Subcutaneous abdominal adipose tissue (tissue), 5 donors: ENCODE results near the gene SUCLA2.

Experiments used
- H3K27ac ChIP-seq: one replicate; pipeline ENCODE4 v1.7.0; 2013; ENCODE audit warnings: low read depth, mild to moderate bottlenecking, inconsistent platforms, low read length, moderate library complexity
- H3K27me3 ChIP-seq, 5 donors: one replicate each; pipeline ENCODE4 v1.7.0; 2013; ENCODE audit warnings: low read length in 5 of 5, inconsistent platforms in 1 of 5; ENCODE audit not compliant: control insufficient read depth in 5 of 5, insufficient read depth in 4 of 5
- H3K36me3 ChIP-seq, 5 donors: one replicate each; pipeline ENCODE4 v1.7.0; 2013; ENCODE audit warnings: low read length in 5 of 5; ENCODE audit not compliant: control insufficient read depth in 5 of 5, insufficient read depth in 5 of 5
- H3K4me1 ChIP-seq, 5 donors: one replicate each; pipeline ENCODE4 v1.7.0; 2013; ENCODE audit warnings: low read length in 5 of 5, mild to moderate bottlenecking in 3 of 5, moderate library complexity in 1 of 5; ENCODE audit not compliant: control insufficient read depth in 5 of 5, insufficient read depth in 5 of 5
- H3K4me3 ChIP-seq, 5 donors: one replicate each; pipeline ENCODE4 v1.7.0; 2013; ENCODE audit warnings: low read length in 5 of 5, low read depth in 1 of 5
- H3K9ac ChIP-seq, 5 donors: one replicate each; pipeline ENCODE4 v1.7.0; 2013; ENCODE audit warnings: low read length in 5 of 5, mild to moderate bottlenecking in 4 of 5, moderate library complexity in 3 of 5
- H3K9me3 ChIP-seq, 5 donors: one replicate each; pipeline ENCODE4 v1.7.0; 2013; ENCODE audit warnings: low read length in 5 of 5; ENCODE audit not compliant: control insufficient read depth in 5 of 5
- donor health status: healthy.
- donor health status: healthy.
- donor health status: healthy.
- donor health status: healthy.
- donor health status: healthy.

Gene SUCLA2

DNA sequence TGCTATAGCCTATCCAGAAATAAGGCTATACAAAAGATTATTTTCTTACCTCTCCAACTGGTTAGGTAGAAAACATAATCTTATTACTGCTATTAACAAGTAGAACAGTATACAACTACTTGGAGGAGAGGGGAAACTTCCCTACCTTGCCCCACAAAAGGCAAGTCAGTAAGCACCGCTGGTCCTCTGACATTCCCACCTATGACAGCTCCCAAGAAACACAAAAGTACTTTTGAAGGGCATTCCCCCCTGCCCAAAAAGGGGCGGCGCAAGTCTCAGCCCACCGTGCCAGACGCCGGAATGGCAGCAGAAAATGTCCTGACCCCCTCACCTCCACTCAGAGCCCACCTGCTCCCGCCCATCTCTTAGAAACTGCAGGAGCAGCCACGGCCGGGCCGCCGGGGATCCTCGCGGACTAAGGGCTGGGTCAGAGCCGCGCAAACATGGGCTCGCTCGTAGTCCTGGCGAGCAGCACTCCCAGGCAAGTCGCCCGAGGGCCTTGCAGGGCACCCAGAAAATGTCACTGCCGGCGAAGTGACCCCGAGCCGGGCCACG lies 437 bp downstream of the SUCLA2 start:
- no peaks in the 10 kb centered on the region for H3K9me3 ChIP-seq
- H3K4me3 ChIP-seq: peak overlapping the region; percentile 88 to 100 (median 97)
- no peaks in the 10 kb centered on the region for H3K27me3 ChIP-seq
- H3K36me3 ChIP-seq: peaks cover 0 to 2% (median 0%) of the 10 kb centered on the region in 5 donors
- H3K4me1 ChIP-seq: peaks cover 3 to 45% (median 36%) of the 10 kb centered on the region in 5 donors
- H3K9ac ChIP-seq: peak overlapping the region; percentile 73 to 100 (median 97)
- peak overlapping the region; percentile 86 for H3K27ac ChIP-seq

DNA sequence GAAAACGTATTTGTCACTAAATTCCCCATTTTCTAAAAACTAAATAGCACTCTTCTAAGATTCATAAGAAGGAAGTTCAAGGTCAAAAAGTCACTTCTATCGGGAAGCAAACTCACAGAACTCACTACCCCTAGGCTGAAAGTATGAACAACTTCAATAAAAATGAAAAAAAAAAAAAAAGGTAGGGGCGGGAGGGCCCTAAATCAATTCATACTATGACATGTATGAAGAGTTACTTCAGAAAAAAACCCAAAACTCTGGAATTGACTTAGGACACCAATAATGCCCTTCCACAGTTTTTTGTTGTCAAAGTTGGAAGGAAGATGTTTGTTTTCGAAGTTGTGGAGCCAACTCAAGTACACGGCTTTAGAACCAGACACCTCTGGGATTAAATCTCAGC lies 1.1 kb downstream of the SUCLA2 start:
- peaks cover 3 to 45% (median 36%) of the 10 kb centered on the region in 5 donors for H3K4me1 ChIP-seq
- peak overlapping the region; percentile 88 to 100 (median 97) for H3K4me3 ChIP-seq
- H3K9ac ChIP-seq: peak overlapping the region; percentile 58 to 100 (median 97)
- H3K36me3 ChIP-seq: peaks cover 0 to 2% (median 0%) of the 10 kb centered on the region in 5 donors
- no peaks in the 10 kb centered on the region for H3K9me3 ChIP-seq
- H3K27me3 ChIP-seq: no peaks in the 10 kb centered on the region
- peak overlapping the region; percentile 86 for H3K27ac ChIP-seq

DNA sequence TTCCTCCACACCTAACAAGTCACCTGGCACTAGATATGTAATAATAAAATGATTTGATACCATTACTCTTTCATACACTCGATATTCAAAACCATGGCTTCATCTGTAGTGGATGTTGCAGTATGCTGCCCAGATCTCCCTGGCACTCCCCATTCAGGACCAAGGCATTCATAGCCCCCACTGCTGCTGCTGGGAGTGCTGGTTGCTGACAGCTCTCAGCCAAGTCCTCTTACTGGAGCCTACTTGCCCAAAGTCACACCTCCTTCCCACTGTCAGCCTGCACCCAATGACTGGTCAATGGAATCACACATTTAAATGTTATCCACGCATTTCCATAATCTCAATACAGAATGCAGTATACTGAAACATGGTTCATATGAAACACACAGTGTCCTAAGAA lies 3.7 kb downstream of the SUCLA2 start:
- H3K27me3 ChIP-seq: no peaks in the 10 kb centered on the region
- no peak overlapping the region for H3K9ac ChIP-seq
- H3K9me3 ChIP-seq: no peaks in the 10 kb centered on the region
- peak overlapping the region; percentile 2 for H3K27ac ChIP-seq
- no peak overlapping the region for H3K4me3 ChIP-seq
- H3K36me3 ChIP-seq: peaks cover 3 to 11% (median 7%) of the 10 kb centered on the region in 5 donors
- peaks cover 3 to 45% (median 36%) of the 10 kb centered on the region in 5 donors for H3K4me1 ChIP-seq

DNA sequence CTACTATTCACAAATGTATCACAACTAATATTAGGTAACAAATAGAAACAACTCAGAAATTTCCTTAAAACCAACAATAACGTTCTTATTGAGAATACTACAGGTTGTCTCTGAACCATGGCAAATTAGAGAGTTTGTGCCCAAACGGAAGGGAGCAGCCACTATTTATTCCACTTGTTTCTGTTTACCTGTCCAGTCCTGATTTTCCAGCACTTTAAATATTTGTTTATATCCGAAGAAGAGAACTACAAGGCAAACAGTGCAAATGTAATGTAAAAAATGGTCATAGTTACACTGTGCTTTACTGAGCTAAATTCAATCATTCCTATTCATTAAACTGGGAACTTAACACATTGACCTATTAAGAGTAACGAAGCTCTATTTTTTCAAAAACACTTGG lies 9.2 kb downstream of the SUCLA2 start:
- H3K4me3 ChIP-seq: no peak overlapping the region
- peaks cover 0 to 21% (median 14%) of the 10 kb centered on the region in 5 donors for H3K4me1 ChIP-seq
- H3K27ac ChIP-seq: peak overlapping the region; percentile 21
- no peak overlapping the region for H3K9ac ChIP-seq
- H3K27me3 ChIP-seq: no peaks in the 10 kb centered on the region
- peaks cover 7 to 19% (median 17%) of the 10 kb centered on the region in 5 donors for H3K36me3 ChIP-seq
- no peaks in the 10 kb centered on the region for H3K9me3 ChIP-seq

DNA sequence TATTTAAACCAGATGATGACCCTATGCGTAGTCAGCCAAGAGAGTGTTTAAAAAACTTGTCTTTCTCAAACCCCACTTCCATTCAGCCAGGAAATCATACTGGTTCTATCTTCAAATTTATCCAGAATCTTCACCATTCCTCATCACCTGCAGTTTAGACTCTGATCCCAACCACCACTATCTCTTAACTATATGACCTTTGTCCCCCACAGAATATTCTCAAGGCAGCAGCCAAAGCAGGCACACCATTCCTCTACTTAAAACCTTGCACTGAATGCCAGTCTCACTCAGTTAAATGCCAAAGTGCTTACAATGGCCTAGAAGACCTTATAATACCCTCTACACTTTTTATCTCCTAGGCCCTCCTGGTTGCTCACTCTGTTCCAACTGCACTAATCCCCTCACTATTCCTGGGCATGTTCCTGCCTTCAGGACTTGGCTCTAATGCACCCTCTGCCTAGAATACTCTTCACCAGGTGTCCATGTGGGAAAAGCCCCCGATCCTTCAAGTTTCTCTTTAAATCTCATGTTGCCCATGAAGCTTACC lies 10.1 kb downstream of the SUCLA2 start:
- peak overlapping the region; percentile 89 for H3K27ac ChIP-seq
- H3K9ac ChIP-seq: no peak overlapping the region

DNA sequence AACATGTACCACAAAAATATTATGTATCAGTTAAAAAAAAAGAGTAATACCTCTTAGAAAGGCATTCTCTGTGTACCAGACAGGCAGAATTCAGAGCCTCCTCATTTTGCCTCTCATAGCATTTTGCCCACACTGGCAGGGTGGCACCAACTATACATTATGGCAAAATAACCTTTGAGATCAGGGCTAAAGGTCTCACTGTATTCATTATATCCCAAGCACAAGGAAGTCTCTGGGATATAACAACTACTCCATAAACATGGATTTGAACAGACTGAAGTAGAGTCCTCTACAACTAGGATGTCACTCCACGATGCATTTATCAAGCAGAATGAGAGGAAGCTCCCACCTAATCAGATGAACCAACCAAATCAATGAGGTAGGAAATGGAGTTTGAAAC lies 10.6 kb downstream of the SUCLA2 start:
- no peak overlapping the region for H3K4me3 ChIP-seq
- no peaks in the 10 kb centered on the region for H3K27me3 ChIP-seq
- H3K36me3 ChIP-seq: peaks cover 15 to 26% (median 20%) of the 10 kb centered on the region in 5 donors
- H3K9me3 ChIP-seq: no peaks in the 10 kb centered on the region
- H3K27ac ChIP-seq: peak overlapping the region; percentile 89
- peaks cover 0 to 19% (median 14%) of the 10 kb centered on the region in 5 donors for H3K4me1 ChIP-seq
- no peak overlapping the region for H3K9ac ChIP-seq

More for the DNA sequence above, 10.1 kb downstream of the SUCLA2 start:
- Histone ChIP-seq H3K27me3 (no peaks in the 10 kb centered on the region), H3K9me3 (no peaks in the 10 kb centered on the region), H3K36me3 (peaks cover 10 to 23% (median 17%) of the 10 kb centered on the region in 5 donors), H3K4me3 (peak overlapping the region in 1 of 5 donors; percentile 17), H3K4me1 (peaks cover 0 to 19% (median 14%) of the 10 kb centered on the region in 5 donors)

DNA sequence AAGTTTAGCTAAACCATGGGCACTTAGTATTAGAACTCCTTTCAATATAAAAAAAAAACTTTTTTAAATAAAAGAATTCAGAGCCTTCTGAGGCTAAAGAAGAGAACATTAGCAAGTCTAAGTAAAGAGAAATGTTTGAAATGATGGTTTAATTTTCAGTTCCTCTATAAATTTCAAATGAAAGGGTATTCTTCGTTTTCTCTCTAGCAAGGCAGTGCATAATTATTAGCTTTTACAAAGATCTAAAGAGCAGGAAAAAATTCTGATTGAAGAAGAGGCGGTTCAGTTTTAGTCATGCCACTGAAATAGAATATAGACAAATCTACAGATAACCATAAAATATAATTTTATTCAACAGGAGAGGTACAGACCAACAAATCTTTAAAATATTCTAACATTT lies 18.0 kb downstream of the SUCLA2 start:
- Histone ChIP-seq H3K27me3 (no peaks in the 10 kb centered on the region), H3K27ac (no peak overlapping the region), H3K4me1 (peaks cover 0 to 6% (median 0%) of the 10 kb centered on the region in 5 donors), H3K9ac (peak overlapping the region in 1 of 5 donors; percentile 39), H3K9me3 (peaks cover 0 to under 1% (median 0%) of the 10 kb centered on the region in 5 donors), H3K36me3 (peaks cover 3 to 19% (median 10%) of the 10 kb centered on the region in 5 donors), H3K4me3 (no peak overlapping the region)

DNA sequence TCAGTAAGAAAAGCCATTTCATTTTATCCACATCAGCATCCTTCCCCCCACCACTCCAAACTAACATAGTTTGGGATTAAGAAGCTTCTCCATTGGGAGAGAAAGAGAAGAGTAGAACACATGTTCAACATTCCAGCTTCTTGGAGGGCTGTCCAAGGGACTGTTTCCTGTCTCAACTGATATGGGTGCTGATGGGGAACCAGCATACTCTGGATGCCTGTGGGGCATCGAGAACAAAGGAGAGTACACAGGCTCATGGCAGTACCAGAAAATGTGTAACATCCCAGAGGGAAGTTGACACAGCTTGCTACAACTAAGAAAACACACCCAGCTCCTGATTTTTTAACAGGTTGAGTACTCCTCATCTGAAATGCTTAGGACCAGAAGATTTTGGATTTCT lies 24.7 kb downstream of the SUCLA2 start:
- H3K9ac ChIP-seq: no peak overlapping the region
- H3K4me1 ChIP-seq: no peaks in the 10 kb centered on the region
- H3K4me3 ChIP-seq: no peak overlapping the region
- H3K27me3 ChIP-seq: no peaks in the 10 kb centered on the region
- peaks cover 0 to 7% (median 0%) of the 10 kb centered on the region in 5 donors for H3K9me3 ChIP-seq
- no peak overlapping the region for H3K27ac ChIP-seq
- H3K36me3 ChIP-seq: peaks cover 10 to 24% (median 11%) of the 10 kb centered on the region in 5 donors

DNA sequence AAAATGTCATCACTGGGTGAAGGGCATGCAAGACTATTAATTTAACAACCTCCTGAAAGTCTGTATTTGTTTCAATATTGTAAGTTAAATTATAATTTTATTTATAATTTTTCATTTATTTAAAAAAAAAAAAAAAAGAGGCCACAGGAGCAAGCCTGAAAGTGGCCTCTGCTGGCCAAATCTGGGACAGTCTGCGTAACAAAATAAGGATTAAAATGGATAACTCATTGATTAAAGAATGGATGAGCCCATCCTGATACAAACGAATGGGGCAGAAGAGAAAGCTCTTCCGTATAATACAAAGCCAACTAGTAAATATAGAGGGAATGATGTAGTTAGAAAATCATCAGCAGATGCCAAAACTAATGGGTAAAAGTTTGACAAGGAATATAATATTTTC lies 36.2 kb downstream of the SUCLA2 start:
- H3K27ac ChIP-seq: no peak overlapping the region
- H3K4me3 ChIP-seq: no peak overlapping the region
- H3K36me3 ChIP-seq: peaks cover 21 to 49% (median 38%) of the 10 kb centered on the region in 5 donors
- H3K27me3 ChIP-seq: no peaks in the 10 kb centered on the region
- H3K9ac ChIP-seq: no peak overlapping the region
- H3K9me3 ChIP-seq: peaks cover 0 to 2% (median under 1%) of the 10 kb centered on the region in 5 donors
- H3K4me1 ChIP-seq: no peaks in the 10 kb centered on the region

DNA sequence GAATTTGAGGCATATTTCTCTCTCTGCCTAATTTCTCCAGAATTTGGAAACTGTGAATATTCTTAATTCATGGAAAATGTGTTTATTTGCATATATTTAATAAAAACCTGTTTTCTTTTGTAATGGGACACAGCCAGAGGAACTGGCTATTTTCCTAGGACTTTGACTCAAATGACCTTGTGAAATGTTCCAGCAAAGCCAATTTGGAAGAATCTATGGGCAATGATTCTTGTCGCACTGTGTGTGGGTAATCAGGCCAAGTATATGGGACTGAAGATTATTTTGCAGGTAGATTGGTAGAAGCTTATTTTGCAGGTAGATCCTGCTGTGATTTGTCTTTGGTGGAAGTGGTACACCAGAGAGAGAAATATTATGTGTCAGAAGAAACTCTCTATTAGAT lies 38.8 kb downstream of the SUCLA2 start:
- Histone ChIP-seq H3K9me3 (peaks cover 2 to 12% (median 6%) of the 10 kb centered on the region in 5 donors), H3K27ac (no peak overlapping the region), H3K4me1 (no peaks in the 10 kb centered on the region), H3K4me3 (no peak overlapping the region), H3K27me3 (no peaks in the 10 kb centered on the region), H3K36me3 (peaks cover 22 to 51% (median 38%) of the 10 kb centered on the region in 5 donors), H3K9ac (no peak overlapping the region)
